ENCODE results near the gene TXNL4B.
A peak's percentile ranks its signal among the peaks of the same experiment; 100 is the strongest.
"Not testable (repeated sequence)": the region's sequence is repeated elsewhere in the genome, so short reads cannot be mapped to it uniquely, and the experiment has no call there.

TXNL4B gene

DNA sequence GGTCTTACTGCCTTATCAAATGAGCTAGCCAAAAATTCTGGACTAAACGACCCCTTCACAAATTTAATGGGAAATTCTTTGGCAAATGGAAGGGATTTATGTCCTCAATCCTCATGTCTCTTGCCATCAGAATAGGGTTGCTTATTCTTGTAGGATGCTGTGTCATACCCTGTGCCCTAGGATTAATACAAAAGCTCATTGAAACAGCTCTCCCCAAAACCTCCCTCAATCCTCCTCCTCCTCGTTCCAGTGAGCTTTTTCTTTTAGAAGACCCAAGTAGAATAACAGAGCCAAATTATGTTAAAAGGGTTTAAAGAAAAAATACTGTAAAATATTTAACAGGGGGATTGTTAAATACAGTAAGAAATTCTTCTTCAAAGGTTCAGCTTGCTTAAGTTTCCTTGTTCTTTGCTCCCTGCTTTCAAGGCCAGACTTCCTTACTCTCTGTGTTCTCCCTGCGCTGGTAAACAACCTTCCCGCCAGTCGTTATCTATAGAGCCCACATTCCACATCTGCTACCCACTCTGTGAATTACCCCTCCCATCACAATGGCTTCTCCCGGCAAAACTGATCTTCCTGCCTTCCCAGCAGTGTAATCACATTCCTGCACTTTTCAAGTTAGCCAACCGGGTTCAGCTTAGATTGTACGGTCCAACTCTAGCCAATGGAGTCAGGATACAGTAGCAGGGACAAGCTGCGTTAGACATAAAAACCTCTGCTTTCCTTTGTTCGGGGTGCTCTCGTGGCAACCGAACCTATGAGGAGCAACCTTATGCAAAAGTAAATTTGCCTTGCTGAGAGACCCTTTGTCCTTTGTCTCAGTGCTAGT, 20.7 kb downstream of the TXNL4B start:
- DNase-seq (ENCODE audit: low spot score): no peak

DNA sequence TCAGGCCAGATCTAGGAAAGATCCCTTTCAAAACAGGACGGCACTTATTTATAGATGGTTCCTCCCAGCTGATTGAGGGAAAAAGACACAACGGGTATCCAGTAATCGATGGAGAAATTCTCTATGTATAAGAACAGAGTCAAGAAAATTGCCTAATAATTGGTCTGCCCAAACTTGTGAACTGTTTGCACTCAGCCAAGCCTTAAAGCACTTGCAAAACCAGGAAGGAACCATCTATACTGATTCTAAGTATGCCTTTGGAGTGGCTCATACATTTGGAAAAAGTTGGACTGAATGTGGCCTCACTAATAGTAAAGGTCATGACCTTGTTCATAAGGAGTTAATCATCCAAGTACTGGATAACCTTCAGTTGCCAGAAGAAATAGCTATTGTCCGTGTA, 24.5 kb downstream of the TXNL4B start:
- no peak for DNase-seq (ENCODE audit: low spot score)

DNA sequence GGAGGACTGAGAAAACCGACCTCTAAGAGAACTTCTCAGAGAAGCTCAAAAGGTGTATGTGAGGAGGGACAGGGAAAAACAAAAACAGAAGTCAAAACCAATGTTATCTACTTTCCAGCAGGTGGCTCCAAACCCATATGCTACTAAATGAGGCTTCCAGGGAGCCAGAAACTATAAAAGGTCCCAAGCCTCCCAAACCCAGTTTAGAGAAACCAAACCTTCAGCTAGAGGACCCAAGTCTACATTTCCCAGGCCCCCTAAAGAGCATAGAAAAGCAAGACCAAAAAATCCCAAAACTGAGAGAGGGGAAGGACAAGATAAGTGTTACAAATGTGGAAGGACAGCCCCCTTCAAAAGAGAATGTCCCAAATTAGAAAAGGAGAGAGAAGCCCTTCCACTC, 26.7 kb downstream of the TXNL4B start:
- DNase-seq (ENCODE audit: low spot score): peak; percentile 69

DNA sequence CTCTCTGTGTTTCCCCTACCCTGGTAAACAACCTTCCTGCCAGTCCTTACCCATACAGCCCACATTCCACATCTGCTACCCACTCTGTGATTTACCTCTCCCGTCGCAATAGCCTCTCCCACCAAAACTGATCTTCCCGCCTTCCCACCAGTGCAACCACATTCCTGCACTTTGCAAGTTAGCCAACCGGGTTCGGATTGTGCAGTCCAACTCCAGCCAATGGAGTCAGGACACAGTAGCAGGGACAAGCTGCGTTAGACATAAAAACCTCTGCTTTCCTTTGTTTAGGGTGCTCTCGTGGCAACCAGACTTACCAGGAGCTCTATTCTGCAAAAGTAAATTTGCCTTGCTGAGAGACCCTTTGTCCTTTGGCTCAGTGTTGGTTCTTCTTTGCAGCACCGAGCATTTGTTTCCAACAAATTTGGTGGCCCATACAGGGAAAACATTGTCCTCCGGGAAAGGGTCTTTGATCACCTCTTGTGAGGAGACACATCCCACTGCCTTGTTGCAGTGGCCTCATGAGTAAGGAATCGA, 29.0 kb downstream of the TXNL4B start:
- DNase-seq (ENCODE audit: low spot score): no peak

DNA sequence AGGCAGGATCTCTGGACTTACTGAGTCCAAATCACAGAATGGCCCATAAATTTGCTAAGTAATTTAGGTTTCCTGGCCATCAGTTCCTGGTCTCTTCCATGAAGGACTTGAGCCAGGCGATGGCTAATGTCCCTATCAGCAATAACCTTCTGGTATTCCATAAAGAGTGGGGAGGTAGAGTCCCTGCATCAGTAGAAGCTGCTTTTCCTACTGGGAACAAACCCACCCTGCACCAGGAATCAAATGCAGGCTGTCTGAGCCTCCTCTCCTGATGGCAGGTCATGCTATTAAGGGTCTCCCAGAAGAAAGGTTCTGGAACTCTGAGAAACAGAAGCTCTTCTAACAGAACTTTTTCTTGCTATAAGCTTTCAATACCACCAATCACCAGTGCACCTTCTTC, 31.9 kb downstream of the TXNL4B start:
- DNase-seq (ENCODE audit: low spot score): no peak

DNA sequence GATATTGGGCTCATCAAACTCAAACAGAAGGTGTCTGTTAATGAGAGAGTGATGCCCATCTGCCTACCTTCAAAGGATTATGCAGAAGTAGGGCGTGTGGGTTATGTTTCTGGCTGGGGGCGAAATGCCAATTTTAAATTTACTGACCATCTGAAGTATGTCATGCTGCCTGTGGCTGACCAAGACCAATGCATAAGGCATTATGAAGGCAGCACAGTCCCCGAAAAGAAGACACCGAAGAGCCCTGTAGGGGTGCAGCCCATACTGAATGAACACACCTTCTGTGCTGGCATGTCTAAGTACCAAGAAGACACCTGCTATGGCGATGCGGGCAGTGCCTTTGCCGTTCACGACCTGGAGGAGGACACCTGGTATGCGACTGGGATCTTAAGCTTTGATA, 33.0 kb downstream of the TXNL4B start:
- no peak for DNase-seq (ENCODE audit: low spot score)

DNA sequence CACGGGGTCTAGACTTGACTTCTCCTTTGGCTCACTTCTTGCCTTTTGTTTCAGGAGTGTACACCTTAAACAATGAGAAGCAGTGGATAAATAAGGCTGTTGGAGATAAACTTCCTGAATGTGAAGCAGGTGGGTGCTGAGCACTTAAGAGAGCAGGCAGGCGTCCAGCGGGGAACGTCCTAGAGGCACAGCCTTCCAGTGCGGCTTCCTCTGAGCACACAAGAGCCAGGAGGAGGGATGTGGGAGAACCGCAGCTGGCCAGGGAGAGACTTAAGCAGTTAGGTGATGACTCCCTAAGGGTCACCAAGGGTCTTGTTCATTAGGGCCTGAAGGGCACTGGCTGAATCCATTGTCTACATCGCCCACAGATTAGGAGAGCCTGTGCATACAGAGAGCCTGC, 34.4 kb downstream of the TXNL4B start:
- not testable (repeated sequence) for DNase-seq (ENCODE audit: low spot score)

DNA sequence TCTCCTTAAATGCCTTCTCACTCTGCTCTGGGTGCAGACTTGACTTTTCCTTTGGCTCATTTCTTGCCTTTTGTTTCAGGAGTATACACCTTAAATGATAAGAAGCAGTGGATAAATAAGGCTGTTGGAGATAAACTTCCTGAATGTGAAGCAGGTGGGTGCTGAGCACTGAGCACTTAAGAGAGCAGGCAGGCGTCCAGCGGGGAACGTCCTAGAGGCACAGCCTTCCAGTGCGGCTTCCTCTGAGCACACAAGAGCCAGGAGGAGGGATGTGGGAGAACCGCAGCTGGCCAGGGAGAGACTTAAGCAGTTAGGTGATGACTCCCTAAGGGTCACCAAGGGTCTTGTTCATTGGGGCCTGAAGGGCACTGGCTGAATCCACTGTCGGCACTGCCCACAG, 36.1 kb downstream of the TXNL4B start:
- not testable (repeated sequence) for DNase-seq (ENCODE audit: low spot score)

DNA sequence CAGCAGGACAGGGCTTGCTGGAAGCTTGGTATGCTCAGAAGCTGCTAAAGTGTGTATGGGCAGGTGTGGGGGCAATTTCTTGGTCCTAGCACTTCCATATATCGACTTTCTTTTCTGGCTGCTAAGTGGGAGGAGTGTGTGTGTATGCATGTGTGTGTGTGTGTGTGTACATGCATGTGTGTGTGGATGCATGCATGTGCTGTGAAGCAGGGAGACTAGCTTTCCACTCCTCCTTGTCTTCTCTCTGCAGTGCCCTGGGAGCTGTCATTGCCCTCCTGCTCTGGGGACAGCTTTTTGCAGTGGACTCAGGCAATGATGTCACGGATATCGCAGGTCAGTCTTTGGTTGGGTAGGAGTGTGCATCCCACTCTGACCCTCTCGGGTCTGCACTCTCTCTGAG, 37.5 kb downstream of the TXNL4B start:
- DNase-seq (ENCODE audit: low spot score): no peak

DNA sequence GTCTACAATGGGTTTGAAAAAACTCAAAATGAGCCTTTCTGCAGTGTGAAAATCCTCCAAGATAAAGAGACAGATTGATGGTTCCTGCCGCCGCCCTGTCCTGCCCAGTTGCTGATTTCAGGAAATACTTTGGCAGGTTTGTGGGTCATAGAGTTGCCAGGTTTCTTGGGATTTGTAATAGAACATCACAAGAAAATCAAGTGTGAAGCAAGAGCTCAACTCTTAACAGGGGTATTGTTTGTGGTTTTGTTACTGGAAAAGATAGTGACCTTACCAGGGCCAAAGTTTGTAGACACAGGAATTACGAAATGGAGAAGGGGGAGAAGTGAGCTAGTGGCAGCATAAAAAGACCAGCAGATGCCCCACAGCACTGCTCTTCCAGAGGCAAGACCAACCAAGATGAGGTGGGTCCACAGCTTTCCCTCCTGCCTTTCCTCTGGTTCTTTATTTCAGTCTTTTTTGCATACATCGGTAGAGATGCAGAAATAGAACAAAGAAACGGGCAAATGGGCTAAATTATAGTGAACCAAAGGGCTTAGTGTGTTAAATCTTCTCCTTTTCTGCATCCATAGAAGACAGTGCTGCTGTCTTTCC, 39.1 kb downstream of the TXNL4B start, which contains the start of gene HP:
TSS of gene HP (plus strand) at position 252 of the 594 bp plus-strand sequence. CDS start at position 400, 148 bp downstream.
- not testable (repeated sequence) for DNase-seq (ENCODE audit: low spot score)

DNA sequence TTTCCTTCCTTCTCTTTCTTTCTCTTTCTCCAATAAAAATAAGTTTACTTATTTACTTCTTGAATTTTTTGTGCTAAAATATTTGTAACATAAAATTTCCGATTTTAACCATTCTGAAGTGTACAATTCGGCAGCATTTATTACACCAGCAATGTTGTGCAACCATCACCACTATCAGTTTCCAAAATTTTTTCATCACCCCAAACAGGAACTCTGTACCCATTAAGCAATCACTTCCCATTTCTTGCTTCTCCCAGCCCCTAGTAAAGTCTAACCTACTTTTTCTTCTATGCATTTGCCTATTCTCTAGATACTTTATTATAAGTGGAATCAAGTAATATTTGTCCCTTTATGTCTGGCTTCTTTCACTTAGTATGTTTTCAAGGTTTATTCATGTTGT, 41.6 kb downstream of the TXNL4B start:
- DNase-seq (ENCODE audit: low spot score): no peak

DNA sequence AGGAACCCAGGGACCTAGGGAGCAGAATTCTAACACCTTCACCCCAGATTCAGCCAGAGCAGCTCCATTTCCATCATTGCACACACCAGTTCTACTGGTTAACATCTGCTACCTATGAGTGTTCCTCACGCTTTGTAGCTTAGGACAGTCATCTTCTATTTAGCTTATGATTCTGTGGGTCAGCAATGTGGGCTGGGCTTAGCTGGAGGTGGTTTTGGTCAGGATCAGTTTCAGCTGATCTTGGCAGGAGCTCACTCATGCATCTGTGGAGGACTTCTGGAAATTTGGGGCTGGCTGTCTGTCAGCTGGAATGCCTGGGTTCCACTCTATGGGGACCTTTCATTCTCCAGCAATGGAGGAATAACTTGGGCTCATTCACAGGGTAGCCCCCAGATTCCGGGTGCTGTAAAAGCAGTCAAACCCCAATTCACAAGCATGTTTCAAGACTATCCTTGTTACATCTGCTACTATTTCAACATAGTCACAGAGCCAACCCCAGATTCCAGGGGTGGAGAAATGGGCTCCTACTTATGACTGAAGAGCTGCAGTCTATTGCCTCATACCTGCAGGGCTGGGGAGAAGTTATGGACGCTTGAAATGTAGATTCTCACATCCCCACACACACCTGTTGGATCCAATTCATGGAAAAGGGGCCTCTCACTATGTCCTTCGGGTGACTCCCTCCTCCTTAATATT, 42.5 kb downstream of the TXNL4B start:
- no peak for DNase-seq (ENCODE audit: low spot score)

DNA sequence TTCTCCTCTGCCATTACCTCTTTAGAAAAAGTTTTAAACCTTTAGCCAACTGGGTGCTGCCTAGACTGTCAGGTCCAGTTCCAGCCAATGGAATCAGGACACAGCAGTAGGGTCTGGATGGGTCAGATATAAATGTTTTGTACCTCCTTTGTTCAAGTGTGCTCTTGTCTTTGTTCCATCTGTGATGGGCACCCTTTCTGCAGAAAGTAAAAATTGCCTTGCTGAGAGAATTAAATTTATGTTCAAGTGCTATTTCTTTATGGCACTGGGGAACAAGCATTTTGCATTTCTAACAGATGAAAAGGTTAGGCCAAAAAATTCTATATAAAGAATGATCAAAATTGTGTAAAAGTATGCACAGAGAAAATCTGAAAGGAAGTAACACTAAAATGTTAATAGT, 44.3 kb downstream of the TXNL4B start:
- DNase-seq (ENCODE audit: low spot score): no peak

DNA sequence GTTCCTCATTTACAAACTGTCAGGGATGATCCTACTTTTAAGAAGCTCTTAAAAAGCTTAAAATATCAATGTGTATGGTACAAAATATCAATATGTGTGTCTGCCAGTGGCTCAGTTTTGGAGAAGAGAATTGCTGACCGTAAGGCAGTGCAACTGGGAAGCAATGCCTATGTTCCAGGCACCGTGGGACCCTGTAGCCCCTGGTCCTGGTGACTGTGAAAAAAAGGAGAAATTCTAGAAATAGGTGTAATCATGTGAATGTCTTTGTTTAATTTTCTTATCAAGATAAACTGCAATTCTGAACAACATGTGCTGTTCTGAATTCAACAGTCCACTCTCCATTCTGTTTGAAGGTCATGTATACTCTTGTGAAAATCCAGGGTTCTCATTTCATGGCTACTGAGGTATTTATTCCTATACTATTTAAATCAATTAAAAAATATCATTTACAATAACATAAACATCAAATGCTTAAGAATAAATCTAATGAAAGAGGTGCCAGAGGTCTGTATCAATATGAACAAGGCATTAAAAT, 48.5 kb downstream of the TXNL4B start:
- no peak for DNase-seq (ENCODE audit: low spot score)

DNA sequence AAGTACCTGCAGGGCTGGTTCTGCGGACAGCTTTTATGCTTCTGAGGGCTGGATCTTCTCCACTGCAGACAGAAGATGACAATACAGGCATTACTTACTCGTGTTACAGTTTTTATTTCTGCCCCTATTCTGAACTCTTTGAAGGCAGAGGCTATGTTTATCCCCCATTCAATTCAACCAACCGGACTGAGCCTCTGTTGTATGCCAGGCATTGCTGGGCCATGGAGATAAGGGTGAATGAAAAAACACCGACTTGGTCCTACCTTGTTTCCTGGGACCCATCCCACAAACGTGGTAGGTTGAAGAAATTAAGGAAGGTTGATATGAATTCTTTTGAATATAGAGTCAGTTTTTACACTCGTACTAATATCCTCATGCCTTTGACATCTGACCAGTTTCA, 49.1 kb downstream of the TXNL4B start:
- DNase-seq (ENCODE audit: low spot score): peak; percentile 32

DNA sequence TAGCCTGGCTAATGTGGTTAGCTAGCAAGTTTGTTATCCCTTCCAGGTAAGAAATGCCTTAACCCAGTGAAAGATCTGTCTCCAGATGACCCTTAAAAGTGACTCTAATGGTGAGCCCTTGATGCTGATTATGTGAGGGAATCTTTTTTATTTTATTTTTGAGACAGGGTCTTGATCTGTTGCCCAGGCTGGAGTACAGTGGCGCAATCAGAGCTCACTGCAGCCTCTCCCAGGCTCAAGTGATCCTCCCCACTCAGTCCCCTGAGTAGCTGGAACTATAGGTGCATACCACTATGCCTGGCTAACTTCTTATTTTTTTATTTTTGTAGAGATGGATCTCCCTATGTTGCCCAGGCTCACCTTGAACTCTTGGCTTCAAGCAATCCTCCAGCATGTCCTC, 49.9 kb downstream of the TXNL4B start:
- DNase-seq (ENCODE audit: low spot score): no peak

DNA sequence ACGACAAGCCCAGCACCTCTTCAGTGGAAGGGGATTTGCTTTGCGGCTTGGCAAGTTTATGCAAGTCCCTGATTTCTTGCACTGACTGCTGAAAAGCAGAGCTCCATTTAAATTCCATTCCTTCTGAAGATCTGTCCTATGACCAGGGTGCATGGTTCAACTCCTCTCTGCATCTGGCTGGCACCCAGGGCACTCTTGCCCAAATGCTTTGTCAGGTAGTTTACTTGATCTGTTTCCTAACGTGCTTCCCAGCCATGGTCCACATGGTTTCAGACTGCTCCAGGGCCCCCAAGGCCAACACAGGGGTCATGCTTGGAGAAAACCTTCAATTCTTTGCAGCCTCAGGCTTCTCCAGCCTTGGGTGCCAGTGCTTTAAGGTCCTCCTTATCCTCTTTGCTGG, 50.4 kb downstream of the TXNL4B start:
- DNase-seq (ENCODE audit: low spot score): no peak

DNA sequence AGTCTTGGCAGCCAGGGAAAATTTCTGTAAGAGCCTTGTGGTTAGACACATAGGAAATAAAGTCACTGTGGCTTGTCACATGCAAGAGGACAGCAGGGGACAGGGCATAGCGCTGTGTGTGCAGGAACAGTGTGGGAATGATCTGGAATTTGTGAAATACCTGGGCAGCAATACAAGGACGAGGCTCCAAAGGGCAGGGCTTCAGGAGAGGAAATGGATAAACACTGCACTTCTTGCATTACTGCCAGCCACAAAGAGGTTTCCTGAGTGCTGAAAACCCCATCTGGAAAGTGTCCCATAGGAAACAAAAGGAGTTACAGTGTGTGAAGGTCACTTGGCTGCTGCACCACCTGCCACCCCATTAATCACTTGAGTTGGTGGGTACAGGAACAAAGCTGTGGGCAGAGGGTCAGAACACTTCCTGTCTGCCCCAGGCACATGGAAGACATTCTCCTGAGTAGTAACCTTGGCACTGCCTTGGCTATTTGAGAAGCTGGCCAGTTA, 51.2 kb downstream of the TXNL4B start:
- DNase-seq (ENCODE audit: low spot score): no peak

DNA sequence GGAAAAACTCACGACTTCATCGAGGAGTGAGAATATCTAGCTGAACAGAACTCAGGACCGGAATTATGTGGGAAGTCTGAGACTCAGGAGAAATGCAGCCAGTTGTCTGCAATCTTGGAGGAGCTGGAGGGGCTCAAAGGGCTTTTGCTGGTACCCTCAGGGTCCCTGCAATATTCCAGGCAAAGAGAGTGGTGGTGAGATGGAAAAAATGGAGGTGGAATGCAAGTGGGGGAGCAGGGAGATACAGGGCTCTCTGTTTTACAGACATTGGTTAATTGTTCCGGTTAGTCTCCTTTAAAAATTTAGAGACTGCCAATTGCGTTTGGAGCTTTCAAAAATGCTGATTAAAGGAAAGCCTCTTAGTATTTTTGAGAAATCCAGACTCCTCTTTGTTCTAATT, 57.3 kb downstream of the TXNL4B start:
- no peak for DNase-seq (ENCODE audit: low spot score)
